HEK293 (cell line): Measurements from ENCODE around the gene TP73.

Experiments used
- CTCF ChIA-PET: fragments of 350-600 bp; formaldehyde crosslinking; extraction: SDS; loops from one replicate; lab custom pipeline; 2021; ENCODE audit warnings: antibody characterized with exemption; lab: Yijun Ruan, JAX
- POLR2A ChIA-PET: fragments of 300-600 bp; formaldehyde crosslinking; extraction: SDS; loops from one replicate; lab custom pipeline; 2020; ENCODE audit warnings: antibody characterized with exemption, inconsistent platforms; lab: Yijun Ruan, JAX
- H3K27ac ChIP-seq: fragments of 200-500 bp; sonication (Bioruptor generic); 2 replicates; pipeline ENCODE4 v1.5.1; 2014; ENCODE audit warnings: low read depth, low read length, control low read depth, inconsistent platforms; ENCODE audit errors: extremely low read depth
- H3K36me3 ChIP-seq, 2 experiments: fragments of 200-500 bp in 1 of 2; sonication (Bioruptor generic) in 1 of 2; 1 replicate in 1 of 2; 2 replicates in 1 of 2; pipeline ENCODE4 v1.5.1; 2014 to 2017; ENCODE audit warnings: inconsistent platforms in 2 of 2, low read length in 2 of 2; ENCODE audit not compliant: control insufficient read depth in 2 of 2, insufficient read depth in 1 of 2
- H3K4me1 ChIP-seq: fragments of 200-500 bp; sonication (Bioruptor generic); 2 replicates; pipeline ENCODE4 v1.5.1; 2014; ENCODE audit warnings: mild to moderate bottlenecking, low read length, inconsistent platforms; ENCODE audit not compliant: control insufficient read depth, insufficient read depth
- H3K4me3 ChIP-seq: 2 replicates; pipeline ENCODE4 v1.5.1; 2011; ENCODE audit warnings: low read depth, mild to moderate bottlenecking, control low read depth, low read length, moderate library complexity
- H3K9me3 ChIP-seq: fragments of 200-500 bp; sonication (Bioruptor generic); 2 replicates; pipeline ENCODE4 v1.5.1; 2014; ENCODE audit warnings: low read depth, low read length, inconsistent platforms; ENCODE audit not compliant: control insufficient read depth, insufficient read depth
- BCL11A ChIP-seq: fragments of 450-650 bp; formaldehyde crosslinking; IDR thresholded peaks from 2 replicates; pipeline ENCODE4 v1.5.1; 2016; ENCODE audit warnings: low read depth, missing biosample characterization, missing genetic modification characterization
- CTCF ChIP-seq: fragments of 450-650 bp; formaldehyde crosslinking; IDR thresholded peaks from 2 replicates; pipeline ENCODE4 v1.5.1; 2016; ENCODE audit warnings: missing biosample characterization, missing genetic modification characterization
- EGR2 ChIP-seq: fragments of 450-650 bp; formaldehyde crosslinking; IDR thresholded peaks from 2 replicates; pipeline ENCODE4 v1.5.1; 2016; ENCODE audit warnings: low read depth, missing biosample characterization, missing genetic modification characterization
- GLIS1 ChIP-seq: fragments of 450-650 bp; formaldehyde crosslinking; IDR thresholded peaks from 2 replicates; pipeline ENCODE4 v1.5.1; 2016; ENCODE audit warnings: missing biosample characterization, missing genetic modification characterization
- GLIS2 ChIP-seq: fragments of 450-650 bp; formaldehyde crosslinking; IDR thresholded peaks from 2 replicates; pipeline ENCODE4 v1.5.1; 2016; ENCODE audit warnings: missing biosample characterization, missing genetic modification characterization
- ZBTB20 ChIP-seq: fragments of 450-650 bp; formaldehyde crosslinking; IDR thresholded peaks from 2 replicates; pipeline ENCODE4 v1.5.1; 2016; ENCODE audit warnings: missing biosample characterization, missing genetic modification characterization
- ZFHX2 ChIP-seq: fragments of 450-650 bp; formaldehyde crosslinking; conservative IDR thresholded peaks from 2 replicates; pipeline ENCODE4 v1.5.1; 2016; ENCODE audit warnings: missing biosample characterization, missing genetic modification characterization
- ZNF112 ChIP-seq: fragments of 450-650 bp; formaldehyde crosslinking; IDR thresholded peaks from 2 replicates; pipeline ENCODE4 v1.5.0; 2017; ENCODE audit warnings: missing biosample characterization, missing genetic modification characterization
- ZNF202 ChIP-seq: fragments of 450-650 bp; formaldehyde crosslinking; IDR thresholded peaks from 2 replicates; pipeline ENCODE4 v1.5.1; 2016; ENCODE audit warnings: missing biosample characterization, missing genetic modification characterization, borderline replicate concordance
- ZNF341 ChIP-seq: fragments of 450-650 bp; formaldehyde crosslinking; IDR thresholded peaks from 2 replicates; pipeline ENCODE4; 2016; ENCODE audit warnings: low read depth, missing biosample characterization, missing genetic modification characterization
- ZNF544 ChIP-seq: fragments of 450-650 bp; formaldehyde crosslinking; IDR thresholded peaks from 2 replicates; pipeline ENCODE4 v1.5.0; 2017; ENCODE audit warnings: missing biosample characterization, missing genetic modification characterization
- ZNF600 ChIP-seq: fragments of 450-650 bp; formaldehyde crosslinking; IDR thresholded peaks from 2 replicates; pipeline ENCODE4 v1.5.1; 2016; ENCODE audit warnings: missing biosample characterization, missing genetic modification characterization
- ZNF621 ChIP-seq: fragments of 450-650 bp; formaldehyde crosslinking; IDR thresholded peaks from 2 replicates; pipeline ENCODE4 v1.5.1; 2017; ENCODE audit warnings: missing biosample characterization, missing genetic modification characterization
- ZNF76 ChIP-seq: fragments of 450-650 bp; formaldehyde crosslinking; IDR thresholded peaks from 2 replicates; pipeline ENCODE4; 2016; ENCODE audit warnings: low read depth, missing biosample characterization, missing genetic modification characterization, borderline replicate concordance
- ZNF830 ChIP-seq: fragments of 450-650 bp; IDR thresholded peaks from 2 replicates; pipeline ENCODE4 v1.5.0; 2018; ENCODE audit warnings: missing biosample characterization, missing genetic modification characterization, low read depth, mild to moderate bottlenecking, moderate library complexity
- ZSCAN4 ChIP-seq: fragments of 450-650 bp; formaldehyde crosslinking; IDR thresholded peaks from 2 replicates; pipeline ENCODE4 v1.5.1; 2017; ENCODE audit warnings: missing biosample characterization, missing genetic modification characterization
- TF ChIP-seq, protein P1 (sequence below): fragments of 450-650 bp; formaldehyde crosslinking; IDR thresholded peaks from 2 replicates; pipeline ENCODE4 v1.5.1; 2016; ENCODE audit warnings: missing biosample characterization, missing genetic modification characterization
- TF ChIP-seq, protein P2 (sequence below): fragments of 450-650 bp; formaldehyde crosslinking; IDR thresholded peaks from 2 replicates; pipeline ENCODE4 v1.5.1; 2016; ENCODE audit warnings: missing biosample characterization, missing genetic modification characterization, borderline replicate concordance

Gene TP73

DNA sequence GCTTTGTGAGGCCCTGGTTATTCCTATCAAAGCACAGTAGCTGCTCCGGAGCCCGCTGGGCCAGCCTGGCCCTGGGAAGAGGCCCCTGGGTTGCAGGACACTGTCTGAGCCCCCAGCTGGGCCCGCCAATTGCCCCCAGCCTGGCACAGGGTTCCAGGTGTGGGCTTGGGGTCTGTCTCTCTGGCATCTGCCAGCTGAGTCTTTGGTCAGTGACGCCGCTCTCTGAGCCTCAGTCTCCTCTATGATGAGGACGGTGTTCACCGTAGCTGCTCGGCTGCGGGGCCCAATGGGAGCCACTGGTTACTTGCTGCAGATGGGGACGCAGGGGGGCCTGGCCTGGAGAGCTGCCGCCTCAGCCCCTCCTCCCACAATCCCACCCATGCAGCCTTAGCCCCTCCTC lies 41.0 kb downstream of the TP73 start (continued):
- TF ChIP-seq ZNF202 (no peak), EGR2 (tag by site-specific recombination) (no peak), BCL11A (tag by site-specific recombination) (no peak), ZNF76 (tag by site-specific recombination) (no peak)
- TF ChIP-seq, protein P1, sequence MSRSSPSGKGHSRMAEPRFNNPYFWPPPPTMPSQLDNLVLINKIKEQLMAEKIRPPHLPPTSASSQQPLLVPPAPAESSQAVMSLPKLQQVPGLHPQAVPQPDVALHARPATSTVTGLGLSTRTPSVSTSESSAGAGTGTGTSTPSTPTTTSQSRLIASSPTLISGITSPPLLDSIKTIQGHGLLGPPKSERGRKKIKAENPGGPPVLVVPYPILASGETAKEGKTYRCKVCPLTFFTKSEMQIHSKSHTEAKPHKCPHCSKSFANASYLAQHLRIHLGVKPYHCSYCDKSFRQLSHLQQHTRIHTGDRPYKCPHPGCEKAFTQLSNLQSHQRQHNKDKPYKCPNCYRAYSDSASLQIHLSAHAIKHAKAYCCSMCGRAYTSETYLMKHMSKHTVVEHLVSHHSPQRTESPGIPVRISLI (tag by site-specific recombination) = no peak

- ChIA-PET CTCF (interaction anchor here (0.5 to 2.4 kb wide), 7 partner anchors 9 to 1357 kb away, joined by 3 to 9 read pairs (median 4); no protein-coding TSS in a partner anchor), POLR2A (no interaction called here)
- H3K4me1 ChIP-seq = no peaks in the 10 kb centered on the region
- H3K36me3 ChIP-seq = peaks cover 0 to 10% of the 10 kb centered on the region in 2 experiments; a peak in 1 of 3 replicates
- H3K4me3 ChIP-seq = no peak overlapping the region
- TF ChIP-seq ZNF621 = no peak
- no peak for TF ChIP-seq ZNF830 (tag by site-specific recombination)
- 0 out of 2 replicates have a peak, but pooled peaks have one; percentile 15 for TF ChIP-seq ZNF341 (tag by site-specific recombination)
- TF ChIP-seq ZSCAN4 (tag by site-specific recombination) = no peak
- TF ChIP-seq ZNF600 (tag by site-specific recombination) = no peak
- 0 out of 2 replicates have a peak, but pooled peaks have one; percentile 57 for TF ChIP-seq GLIS1
- peak; percentile 91 for TF ChIP-seq CTCF (tag by site-specific recombination)
- 0 out of 2 replicates have a peak, but pooled peaks have one; percentile 9 for TF ChIP-seq ZBTB20
- peak; percentile 69 for TF ChIP-seq GLIS2 (tag by site-specific recombination)
- TF ChIP-seq, protein P2, sequence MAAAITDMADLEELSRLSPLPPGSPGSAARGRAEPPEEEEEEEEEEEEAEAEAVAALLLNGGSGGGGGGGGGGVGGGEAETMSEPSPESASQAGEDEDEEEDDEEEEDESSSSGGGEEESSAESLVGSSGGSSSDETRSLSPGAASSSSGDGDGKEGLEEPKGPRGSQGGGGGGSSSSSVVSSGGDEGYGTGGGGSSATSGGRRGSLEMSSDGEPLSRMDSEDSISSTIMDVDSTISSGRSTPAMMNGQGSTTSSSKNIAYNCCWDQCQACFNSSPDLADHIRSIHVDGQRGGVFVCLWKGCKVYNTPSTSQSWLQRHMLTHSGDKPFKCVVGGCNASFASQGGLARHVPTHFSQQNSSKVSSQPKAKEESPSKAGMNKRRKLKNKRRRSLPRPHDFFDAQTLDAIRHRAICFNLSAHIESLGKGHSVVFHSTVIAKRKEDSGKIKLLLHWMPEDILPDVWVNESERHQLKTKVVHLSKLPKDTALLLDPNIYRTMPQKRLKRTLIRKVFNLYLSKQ = no peak
- no peak for TF ChIP-seq ZNF544 (tag by site-specific recombination)
- no peak overlapping the region for H3K27ac ChIP-seq
- H3K9me3 ChIP-seq = no peaks in the 10 kb centered on the region
These were observed 43.3 kb downstream of the TP73 start for GRCh38 chr1:3695326-3696217.

GRCh38 chr1:3696689-3697088 lies 44.4 kb downstream of the TP73 start:
- ChIA-PET POLR2A (interaction anchor here (1.0 kb wide), 1 partner anchor 31 kb away, joined by 5 read pairs; no protein-coding TSS in a partner anchor), CTCF (interaction anchor here (0.9 to 2.4 kb wide), 3 partner anchors 10 to 28 kb away, joined by 3 to 9 read pairs (median 8); no protein-coding TSS in a partner anchor)
- TF ChIP-seq ZNF112 (tag by site-specific recombination) (no peak), EGR2 (tag by site-specific recombination) (peak; percentile 30; the same call in 1 of the 2 replicates), ZFHX2 (tag by site-specific recombination) (no peak)
- Histone ChIP-seq H3K27ac (no peak overlapping the region), H3K4me1 (no peaks in the 10 kb centered on the region), H3K36me3 (peaks cover 0 to 10% of the 10 kb centered on the region in 2 experiments; a peak in 1 of 3 replicates), H3K9me3 (no peaks in the 10 kb centered on the region), H3K4me3 (no peak overlapping the region)
